ENCODE data around the gene TREML4.
"Not testable (repeated sequence)": the region's sequence is repeated elsewhere in the genome, so short reads cannot be mapped to it uniquely, and the experiment has no call there.

Gene TREML4, protein sequence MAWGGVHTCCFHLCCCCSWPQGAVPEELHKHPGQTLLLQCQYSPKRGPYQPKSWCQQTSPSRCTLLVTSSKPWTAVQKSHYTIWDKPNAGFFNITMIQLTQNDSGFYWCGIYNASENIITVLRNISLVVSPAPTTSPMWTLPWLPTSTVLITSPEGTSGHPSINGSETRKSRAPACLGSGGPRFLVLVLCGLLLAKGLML

DNA sequence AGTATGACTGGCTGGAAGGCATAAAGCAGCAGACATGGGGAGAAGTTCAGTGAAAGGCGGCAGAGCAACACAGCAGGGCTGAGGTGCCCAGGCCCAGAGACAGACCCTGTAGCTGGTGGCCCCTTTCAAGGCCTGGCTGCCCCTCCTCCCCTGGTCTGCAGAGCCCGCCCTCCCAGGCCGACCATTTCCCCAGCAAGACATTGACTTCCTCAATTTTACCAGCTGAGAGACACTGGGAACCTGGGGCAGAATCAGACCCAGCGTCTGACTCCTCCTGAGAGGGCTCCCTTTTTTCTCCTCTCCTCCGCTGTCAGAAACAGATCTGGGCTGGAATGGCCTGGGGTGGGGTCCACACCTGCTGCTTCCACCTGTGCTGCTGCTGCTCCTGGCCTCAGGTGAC lies at the start of gene TREML4:
Gene TREML4 (plus strand): TSS at position 254 of the 400 bp plus-strand sequence. CDS start 79 bp downstream, at position 333.
- no peak for DNase-seq (ENCODE audit: low read depth in 1 of 2, low spot score in 1 of 2)

DNA sequence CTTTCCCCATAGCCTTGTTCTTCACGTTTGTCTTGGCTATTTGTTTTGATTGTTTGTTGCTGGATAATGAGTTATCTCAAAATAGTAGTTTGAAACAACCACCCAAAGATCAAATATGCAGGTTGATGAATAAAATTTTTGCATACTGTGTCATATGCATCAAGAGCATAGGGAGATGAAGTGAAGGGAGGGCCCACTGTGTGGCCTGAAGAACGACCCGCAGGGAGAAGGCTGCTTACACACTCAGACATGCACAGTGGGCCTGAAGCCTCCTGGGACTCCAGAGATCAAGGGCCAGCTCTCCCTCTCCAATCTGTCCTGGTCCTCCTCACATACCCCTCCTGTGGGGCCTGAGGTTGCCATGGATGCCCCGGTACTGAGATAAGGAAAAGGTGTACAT lies 49.0 kb upstream of the TREML4 start:
- no peak for DNase-seq (ENCODE audit: low read depth in 1 of 2, low spot score in 1 of 2)

DNA sequence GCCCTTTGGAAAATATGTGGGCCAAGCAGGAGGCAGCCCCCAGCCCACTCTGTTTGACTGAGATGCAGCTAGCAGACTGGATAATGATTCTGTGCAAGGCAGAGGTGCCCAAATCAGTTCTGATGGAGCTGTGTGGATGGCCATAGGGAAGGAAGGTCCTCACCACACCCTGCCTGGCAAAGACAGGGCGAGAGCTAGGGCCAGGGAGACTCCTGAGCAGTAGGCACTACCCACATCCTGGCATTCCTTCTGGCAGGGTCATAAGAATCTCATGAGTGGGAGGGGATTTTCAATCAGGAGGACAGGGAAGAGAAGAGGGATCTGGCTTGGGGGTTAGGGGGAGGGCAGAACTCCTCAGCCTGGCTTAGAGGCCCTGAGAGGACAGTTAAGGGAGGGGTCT lies 46.6 kb upstream of the TREML4 start:
- DNase-seq (ENCODE audit: low read depth in 1 of 2, low spot score in 1 of 2) = no peak

DNA sequence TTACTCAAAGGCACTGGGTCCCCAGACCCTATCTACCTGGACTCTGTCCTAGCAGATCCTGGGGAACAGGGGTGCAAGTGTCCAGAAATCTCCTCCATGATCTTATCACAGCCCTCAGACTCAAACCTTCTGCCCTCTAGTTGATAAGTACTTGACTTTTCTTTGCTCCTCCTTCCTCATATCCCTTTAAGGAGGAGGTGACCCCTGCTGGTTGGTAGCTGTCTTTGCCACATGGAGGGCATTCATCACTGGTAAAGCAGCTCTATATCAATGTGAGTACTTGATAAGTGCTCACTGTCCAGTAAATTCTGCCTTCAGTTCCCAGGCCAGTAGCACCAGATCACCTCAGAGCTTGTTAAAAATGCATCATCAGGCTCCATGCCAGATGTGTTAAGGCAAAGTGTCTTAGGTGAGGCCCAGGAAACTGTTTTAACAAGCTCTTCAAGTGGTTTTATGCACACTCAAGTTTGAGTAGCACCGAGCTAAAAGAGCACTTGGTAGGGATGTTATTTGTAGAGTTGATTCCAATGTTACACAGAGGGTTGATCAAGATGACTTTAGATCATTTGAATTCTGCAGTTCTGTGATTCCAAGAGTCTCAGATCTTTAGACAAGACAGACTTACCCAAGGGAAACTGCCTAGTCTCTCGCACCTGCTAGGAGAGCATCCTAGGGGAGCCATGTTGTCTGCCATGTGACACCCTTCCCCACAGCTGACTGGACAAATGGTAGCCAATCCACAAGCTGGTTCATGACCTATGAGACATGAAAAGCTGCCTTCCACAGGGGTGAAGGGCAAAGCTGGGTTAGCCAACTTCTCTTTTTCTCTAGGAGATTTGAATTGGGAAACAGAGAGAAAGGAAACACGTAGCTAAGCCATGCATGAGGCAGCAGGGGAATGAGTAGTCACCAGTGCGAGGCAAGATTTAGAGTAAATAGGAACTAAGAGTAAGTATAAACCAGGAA lies 45.8 kb upstream of the TREML4 start:
- DNase-seq (ENCODE audit: low read depth in 1 of 2, low spot score in 1 of 2) = peak in 1 of 2 donors; percentile 46

DNA sequence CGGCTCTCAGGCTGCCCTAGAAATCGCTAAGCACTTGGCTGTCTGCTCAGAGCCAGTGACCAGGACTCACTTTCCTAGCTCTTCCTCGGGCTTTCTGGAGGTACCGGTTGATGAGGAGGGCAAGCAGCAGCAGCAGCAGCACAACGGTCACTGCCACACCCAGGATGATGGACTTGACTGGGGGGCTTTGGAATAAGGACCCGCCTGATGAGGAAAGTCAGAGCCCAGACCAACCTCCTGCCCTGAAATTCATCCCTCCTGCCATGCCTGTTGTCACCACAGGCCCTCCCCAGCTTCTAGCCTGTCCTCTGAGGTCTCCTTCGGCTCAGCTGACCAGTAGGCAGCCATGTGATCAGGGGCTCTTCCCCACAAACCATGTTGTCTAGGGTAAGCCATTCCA lies 43.4 kb upstream of the TREML4 start:
- no peak for DNase-seq (ENCODE audit: low read depth in 1 of 2, low spot score in 1 of 2)

DNA sequence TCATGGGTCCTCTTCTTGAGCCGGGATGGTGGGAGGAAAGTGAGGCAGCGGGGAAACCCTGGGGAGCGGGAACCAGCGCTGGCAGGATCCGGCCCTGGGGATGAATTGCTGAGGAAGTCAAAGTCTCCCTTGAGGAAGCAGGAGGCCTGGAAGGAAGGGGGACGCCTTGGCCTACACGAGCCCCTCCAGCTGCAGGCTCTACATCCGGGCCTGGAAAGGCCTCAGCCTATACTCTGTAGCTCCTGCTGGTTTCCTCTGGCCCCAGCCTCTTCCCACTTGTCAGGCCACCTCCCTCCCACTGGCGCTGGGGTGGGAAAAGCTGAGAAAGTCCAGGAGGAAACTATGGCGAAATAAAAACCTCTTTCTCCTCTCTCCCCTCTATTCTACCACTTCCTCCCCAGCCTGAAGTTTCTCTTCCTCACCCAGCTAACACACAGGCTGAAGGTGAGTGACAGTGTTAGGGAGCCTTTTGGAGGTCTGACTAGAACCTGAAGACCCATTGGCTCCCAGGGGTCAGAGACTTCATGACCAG lies 42.1 kb upstream of the TREML4 start:
- no peak for DNase-seq (ENCODE audit: low read depth in 1 of 2, low spot score in 1 of 2)

DNA sequence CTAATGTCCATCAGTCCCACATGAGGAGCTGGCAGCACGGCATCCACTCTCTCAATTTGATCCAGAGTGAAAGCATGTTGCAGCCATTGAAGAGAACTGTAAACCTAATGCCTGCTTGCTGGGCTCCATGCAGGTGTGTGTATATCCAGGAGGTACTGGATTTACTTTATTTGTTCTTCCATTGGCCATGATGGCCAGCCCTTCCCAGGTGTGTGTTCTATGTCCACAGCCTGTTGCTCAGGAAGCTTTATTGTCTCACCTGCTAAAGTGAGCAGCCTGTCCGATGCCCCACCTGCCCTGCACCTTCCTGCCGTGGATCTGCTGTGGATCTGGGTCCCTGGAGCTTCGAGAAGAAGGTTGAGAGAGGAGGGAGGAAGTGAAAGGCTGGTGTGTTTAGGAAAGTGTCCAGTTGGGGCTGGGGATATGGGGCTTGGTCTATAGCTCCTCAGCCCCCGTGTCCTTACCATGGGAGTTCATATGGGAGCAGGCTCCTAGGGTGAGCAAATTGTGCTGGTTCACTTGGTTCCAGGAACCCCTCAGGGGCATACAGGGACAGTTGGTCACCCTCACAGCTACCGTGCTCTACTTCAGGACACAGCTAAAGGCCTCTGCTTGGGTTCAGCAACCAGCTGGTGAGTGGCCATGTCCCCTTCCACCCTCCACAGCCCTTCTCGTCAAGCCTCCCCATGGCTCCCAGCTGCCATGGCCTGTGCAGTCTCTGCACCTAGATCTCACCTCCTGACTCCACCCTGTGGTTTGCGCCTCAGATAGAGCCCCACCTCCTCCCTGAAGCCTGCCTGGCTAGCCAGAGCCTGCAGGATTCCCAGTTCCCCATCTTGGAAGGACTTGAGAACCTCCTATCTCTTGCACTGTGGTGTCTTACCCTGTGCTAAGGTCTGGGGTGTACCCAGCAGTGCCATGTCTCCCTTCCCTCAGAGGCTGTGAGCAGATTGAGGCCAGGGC lies 39.9 kb upstream of the TREML4 start:
- DNase-seq (ENCODE audit: low read depth in 1 of 2, low spot score in 1 of 2) = no peak

DNA sequence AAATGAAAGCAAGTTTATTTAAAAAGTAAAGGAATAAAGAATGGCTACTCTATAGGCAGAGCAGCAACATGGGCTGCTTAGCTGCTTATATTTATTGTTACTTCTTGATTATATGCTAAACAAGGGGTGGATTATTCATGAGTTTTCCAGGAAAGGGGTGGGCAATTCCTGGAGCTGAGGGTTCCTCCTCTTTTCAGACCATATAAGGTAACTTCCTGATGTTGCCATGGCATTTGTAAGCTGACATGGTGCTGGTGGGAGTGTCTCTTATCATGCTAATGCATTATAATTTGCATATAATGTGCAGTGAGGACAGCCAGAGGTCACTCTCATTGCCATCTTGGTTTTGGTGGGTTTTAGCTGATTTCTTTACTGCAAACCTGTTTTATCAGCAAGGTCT lies 39.1 kb upstream of the TREML4 start:
- not testable (repeated sequence) for DNase-seq (ENCODE audit: low read depth in 1 of 2, low spot score in 1 of 2)

DNA sequence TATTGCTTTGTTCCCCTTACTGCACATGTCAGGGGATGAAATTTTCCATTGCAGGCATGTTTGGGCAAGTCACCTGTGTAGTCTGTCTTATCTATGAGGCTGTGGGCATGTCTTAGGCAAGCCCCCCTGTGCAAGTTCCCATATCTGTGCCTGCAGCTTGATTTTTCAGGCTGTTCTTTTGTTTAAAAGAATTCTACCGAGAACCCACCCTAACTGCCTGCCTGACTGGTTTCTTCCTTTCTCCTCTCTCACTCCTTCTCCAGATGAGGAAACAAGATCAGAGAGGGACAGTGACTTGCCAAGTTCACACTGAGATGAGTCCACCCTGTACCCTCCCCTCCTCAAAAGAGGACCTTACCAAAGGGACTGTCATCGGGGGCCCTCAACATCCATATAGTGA lies 38.2 kb upstream of the TREML4 start:
- no peak for DNase-seq (ENCODE audit: low read depth in 1 of 2, low spot score in 1 of 2)

DNA sequence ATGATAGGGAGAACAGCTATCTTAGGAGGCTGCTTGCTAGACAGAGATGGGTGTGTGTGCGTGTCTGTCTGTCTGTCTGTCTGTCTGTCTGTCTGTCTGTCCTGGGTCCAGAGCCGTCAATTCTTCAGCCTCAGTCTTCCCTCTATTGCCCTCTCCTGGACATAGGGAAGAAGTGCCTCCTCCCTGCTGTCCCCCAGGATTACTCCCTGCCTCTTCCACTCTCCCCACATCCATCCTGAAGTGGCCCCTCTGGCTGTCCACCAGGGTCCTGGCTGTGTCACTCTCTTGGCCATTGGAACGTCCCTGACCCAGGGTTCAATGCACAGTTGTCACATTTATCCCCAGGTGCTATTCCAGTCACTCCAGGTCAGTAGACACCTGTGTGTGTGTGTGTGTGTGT lies 37.4 kb upstream of the TREML4 start:
- DNase-seq (ENCODE audit: low read depth in 1 of 2, low spot score in 1 of 2) = no peak

DNA sequence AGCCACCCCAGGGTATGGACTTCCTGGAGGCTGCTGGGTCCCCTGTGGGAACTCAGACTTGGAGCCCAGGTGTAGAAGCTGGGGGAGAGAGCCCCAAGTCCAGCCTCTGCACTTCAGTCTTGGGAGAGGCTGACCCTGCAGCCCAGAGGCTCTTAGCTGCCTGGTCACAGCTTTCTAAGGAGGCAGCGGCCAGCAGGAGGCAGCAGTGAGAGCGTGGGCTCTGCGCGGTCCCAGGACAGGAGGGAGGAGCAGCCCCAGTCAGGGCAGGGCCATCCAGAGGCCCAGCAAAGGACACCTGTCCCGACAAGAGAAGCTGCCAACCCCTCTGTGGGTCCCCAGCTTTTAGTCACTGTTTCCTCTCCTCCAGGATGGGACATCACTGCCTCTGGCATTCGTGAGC lies 36.6 kb upstream of the TREML4 start:
- DNase-seq (ENCODE audit: low read depth in 1 of 2, low spot score in 1 of 2) = no peak

DNA sequence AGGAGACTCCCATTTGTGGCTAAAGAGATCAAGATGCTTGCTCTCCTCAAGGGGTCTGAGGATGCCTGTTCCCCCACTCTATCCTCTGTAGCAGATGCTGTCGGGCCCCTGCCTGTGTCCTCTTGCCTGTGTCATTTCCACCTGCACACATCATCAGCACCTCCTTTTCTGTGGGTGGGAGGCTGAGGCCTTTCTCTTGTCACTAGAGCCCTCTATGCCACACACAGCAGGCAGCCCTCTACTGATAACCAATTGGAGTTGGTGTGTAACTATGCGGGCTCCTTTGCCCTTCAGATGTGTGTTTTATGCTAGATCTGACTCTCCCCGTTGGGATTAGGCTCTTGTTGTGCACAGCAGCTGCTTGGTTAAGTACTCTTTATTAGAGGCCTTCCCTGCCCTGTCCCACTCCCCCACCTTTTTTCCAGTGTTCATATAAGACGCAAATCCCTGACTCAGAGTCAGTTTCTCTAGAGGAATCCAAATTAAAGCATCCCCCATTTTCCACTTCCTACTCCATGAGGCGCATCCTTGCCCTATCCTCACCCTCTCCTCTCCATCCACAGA lies 34.9 kb upstream of the TREML4 start:
- no peak for DNase-seq (ENCODE audit: low read depth in 1 of 2, low spot score in 1 of 2)

DNA sequence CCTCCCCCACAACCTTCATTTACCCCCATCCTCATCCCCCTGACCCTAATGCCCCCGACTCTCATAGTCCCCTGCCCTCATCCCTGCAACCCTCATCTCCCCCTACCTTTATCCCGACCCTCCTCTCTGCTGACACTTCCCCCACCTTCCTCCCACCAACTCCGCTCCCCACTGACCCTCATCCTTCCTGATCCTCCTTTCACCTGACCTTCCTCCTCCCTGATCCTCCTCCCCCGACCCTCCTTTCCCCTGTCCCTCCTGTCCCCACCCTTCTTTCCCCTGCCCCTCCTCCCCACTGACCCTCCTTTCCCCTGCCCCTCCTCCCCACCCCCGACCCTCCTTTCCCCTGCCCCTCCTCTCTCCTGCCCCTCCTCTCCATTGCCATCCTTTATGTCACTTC lies 34.3 kb upstream of the TREML4 start:
- DNase-seq (ENCODE audit: low read depth in 1 of 2, low spot score in 1 of 2) = no peak

DNA sequence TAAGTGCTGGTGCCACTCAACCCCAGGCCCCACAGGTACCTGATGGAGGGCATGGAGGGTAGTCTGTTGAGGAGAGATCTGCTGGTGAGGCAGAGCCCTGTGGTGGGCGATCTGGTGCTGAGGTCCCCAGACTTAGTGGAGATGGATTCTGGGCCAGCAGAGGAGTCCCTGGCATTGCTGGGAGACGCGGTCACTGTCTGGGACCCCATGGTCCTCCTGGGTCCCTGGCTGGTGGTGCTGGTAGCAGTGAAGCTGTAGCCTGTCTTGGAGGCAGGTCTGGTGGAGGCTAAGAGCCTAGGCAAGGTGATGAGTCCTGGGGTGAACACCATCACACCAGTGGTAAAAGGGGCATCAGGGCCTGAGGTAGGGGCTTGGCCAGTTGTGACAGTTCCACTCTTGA lies 33.8 kb upstream of the TREML4 start:
- no peak for DNase-seq (ENCODE audit: low read depth in 1 of 2, low spot score in 1 of 2)

DNA sequence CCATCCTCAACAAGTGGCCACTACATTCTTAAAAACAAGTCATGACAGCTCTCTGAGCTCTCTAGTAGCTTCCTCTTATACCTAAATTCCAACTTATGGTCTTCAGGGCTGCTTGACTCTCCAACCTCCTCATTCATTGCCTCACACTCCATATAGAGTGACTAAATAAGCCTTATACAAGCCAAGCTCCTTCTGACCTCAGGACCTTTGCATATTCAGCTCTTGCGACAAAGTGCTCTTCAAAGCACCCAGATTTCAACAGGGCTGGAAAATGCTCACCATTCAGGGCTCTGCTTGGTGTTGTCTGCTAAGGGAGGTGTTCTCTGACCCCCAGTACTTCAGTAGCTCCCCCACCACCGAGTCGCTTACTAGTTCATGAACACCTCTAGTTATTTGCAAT lies 30.9 kb upstream of the TREML4 start:
- no peak for DNase-seq (ENCODE audit: low read depth in 1 of 2, low spot score in 1 of 2)

DNA sequence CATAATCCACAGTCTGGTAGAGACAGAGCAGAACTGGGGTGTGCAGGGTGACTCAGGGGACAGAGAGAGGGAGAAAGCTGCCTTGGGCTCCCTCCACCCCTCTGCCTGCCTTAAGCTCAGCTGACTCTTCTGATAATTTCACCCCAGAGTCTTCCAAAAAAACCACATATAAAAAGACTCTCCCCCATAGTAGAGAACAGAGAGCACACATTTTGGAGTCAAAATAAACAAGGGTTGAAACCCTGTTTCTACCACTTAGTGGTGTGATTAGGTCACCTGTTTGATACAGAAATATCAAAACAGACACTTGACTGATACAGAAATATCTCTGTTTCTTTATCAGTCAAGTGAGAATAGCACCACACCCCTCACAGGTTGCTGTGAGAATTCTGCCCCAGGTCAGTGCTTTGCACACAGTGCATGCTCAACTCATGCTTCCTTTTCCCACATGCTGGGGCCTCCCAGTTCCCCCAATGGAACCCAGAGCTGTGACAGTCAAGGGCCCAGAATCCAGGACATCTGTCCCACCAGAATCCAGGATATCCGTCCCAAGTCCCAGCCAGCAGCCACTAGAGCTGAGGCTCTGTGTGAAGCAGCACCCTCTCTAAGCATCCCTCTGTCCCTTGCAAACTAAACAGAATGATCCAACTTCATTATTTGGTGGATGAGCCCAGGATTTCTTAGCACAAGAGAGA lies 28.4 kb upstream of the TREML4 start:
- no peak for DNase-seq (ENCODE audit: low read depth in 1 of 2, low spot score in 1 of 2)

DNA sequence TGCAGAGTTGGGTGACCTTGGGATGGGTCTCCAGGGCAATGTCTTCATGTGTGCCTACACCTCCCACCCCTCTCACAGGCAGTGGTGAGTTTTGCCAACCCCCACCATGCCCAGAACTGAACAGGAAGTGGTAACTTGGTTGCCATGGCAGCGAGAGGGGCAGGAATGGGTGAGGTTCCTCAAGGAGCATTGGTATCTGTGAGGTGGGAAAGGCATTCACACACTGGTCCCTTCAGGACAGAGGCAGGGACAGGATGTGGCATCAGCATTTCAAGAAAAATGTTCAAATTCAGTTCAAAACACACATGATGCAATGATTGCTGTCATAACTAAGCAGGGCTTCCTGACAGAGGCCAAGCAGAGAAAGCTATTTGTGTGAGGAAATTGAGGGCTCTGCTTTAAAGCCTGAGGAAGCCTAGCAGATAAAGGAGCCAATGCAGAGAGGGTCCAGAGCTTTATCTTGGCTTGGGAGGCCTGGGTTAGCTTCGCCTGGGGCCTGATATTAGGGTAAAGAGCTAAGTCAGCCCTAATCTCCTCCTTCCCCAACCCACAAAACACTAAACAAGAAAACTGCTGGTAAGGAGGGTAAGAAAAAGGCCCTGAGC lies 27.8 kb upstream of the TREML4 start:
- no peak for DNase-seq (ENCODE audit: low read depth in 1 of 2, low spot score in 1 of 2)

DNA sequence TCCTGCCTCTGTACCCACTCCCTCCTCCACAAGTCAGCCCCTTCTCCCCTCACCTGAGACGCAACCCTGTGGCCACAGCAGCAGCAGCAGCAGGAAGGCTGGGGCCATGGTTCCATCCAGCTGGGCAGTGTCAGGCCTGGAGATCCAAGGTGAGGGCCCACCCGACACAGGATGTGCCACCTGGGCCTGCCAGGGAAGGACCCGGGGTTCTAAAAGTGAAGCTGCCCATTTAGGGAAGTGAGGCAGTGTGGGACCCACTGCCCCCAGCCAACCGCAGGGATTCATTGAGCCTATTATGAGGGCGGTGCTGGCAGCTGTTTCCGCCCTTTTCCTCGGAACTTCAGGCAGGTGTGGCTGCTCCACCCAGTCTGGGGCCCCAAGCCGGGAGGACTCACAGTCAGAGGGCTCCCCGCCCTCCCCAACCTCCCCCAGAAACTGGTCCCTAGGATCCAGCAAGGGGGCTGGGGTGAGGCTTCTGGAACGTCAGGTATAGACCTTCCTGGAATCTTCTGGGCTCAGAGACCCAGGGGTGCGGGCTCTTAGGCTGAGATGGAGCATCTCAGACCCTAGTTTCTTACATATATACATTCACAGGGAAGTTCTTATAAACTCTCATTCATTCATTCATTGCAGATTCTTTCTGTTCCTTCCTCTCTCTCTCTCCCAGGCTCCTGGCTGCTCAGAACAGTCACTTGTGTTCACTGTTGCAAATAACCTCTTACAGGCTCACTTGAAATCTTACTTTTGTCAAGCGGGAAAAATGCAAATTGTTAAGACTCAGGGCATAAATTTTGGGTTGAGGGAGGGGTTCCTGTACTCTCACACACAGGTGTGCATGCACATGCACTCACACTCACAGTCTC lies 27.0 kb upstream of the TREML4 start, which contains the start of gene TREML2:
Gene TREML2 (minus strand): TSS at position 249 of the 863 bp plus-strand sequence. CDS start 141 bp downstream, at position 108.
- no peak for DNase-seq (ENCODE audit: low read depth in 1 of 2, low spot score in 1 of 2)

DNA sequence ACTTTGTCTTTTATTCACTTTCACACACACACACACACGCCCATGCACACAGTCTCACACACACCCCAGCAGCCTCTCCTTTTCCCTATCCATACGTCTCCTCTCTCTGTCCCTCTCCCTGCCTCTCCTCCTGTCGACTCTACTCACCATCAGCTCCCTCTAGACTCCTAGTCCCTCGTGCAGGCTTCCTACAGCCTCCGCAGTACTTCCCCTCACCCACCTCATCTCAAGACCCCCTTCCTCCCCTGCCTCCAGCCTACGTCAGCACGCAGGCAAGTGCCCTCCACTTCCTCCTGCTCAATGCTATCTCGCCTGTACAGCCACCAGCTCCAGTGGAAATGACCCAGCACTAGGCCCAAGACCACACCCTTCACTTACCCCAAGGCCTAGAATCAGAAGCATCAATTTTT lies 26.4 kb upstream of the TREML4 start:
- no peak for DNase-seq (ENCODE audit: low read depth in 1 of 2, low spot score in 1 of 2)

All from activated CD4-positive, alpha-beta T cell treated with anti-CD3 and anti-CD28 coated beads, Interleukin-2, amount 50 U/mL, for 24 hours (primary cell).